Brain (organoid and tissue), 1 donor: ENCODE measurements around the gene USP17L19. TPM values are rescaled to one million over a fixed set of nuclear protein-coding genes. Genes with fewer than 3 reads are reported as not detected.

ENCODE experiments used
- polyA plus RNA-seq: library from polyadenylated mRNA; stranded (reverse); fragments of 350-450 nt; fragmentation: Illumina TruSeq; extraction: RNeasy Lipid Tissue Mini Kit (QIAGEN cat#74804); gene quantifications from one replicate; pipeline ENCODE4 v1.2.3, GENCODE V29; 2015; ENCODE audit warnings: low read depth, low replicate concordance; ENCODE audit not compliant: insufficient read depth

Gene USP17L19
- polyA plus RNA-seq, 1 donor from 2014 or later: not detected

Other genes with a start within 250 kb of the USP17L19 start
- gene FAM90A26, start 83.0 kb upstream of the USP17L19 start, polyA plus RNA-seq: not detected
- not detected for gene USP17L10, start 42.7 kb upstream of the USP17L19 start, polyA plus RNA-seq
- not detected for gene USP17L11, start 38.0 kb upstream of the USP17L19 start, polyA plus RNA-seq
- not detected for gene USP17L12, start 33.2 kb upstream of the USP17L19 start, polyA plus RNA-seq
- gene USP17L13, start 28.5 kb upstream of the USP17L19 start, polyA plus RNA-seq: not detected
- gene USP17L15, start 19.0 kb upstream of the USP17L19 start, polyA plus RNA-seq: not detected
- gene USP17L17, start 9.5 kb upstream of the USP17L19 start, polyA plus RNA-seq: not detected
- gene USP17L18, start 4.7 kb upstream of the USP17L19 start, polyA plus RNA-seq: not detected
- not detected for gene USP17L20, start 4.7 kb downstream of the USP17L19 start, polyA plus RNA-seq
- not detected for gene USP17L21, start 9.5 kb downstream of the USP17L19 start, polyA plus RNA-seq
- gene USP17L22, start 14.2 kb downstream of the USP17L19 start, polyA plus RNA-seq: not detected
- not detected for gene USP17L24, start 71.8 kb downstream of the USP17L19 start, polyA plus RNA-seq
- not detected for gene USP17L25, start 76.5 kb downstream of the USP17L19 start, polyA plus RNA-seq
- gene USP17L26, start 81.3 kb downstream of the USP17L19 start, polyA plus RNA-seq: not detected
- not detected for gene USP17L5, start 86.0 kb downstream of the USP17L19 start, polyA plus RNA-seq
- not detected for gene USP17L27, start 90.8 kb downstream of the USP17L19 start, polyA plus RNA-seq
- gene USP17L28, start 95.5 kb downstream of the USP17L19 start, polyA plus RNA-seq: not detected
- gene USP17L29, start 100.3 kb downstream of the USP17L19 start, polyA plus RNA-seq: not detected
- not detected for gene USP17L30, start 109.8 kb downstream of the USP17L19 start, polyA plus RNA-seq
- not detected for gene DEFB131A, start 191.0 kb downstream of the USP17L19 start, polyA plus RNA-seq